ENCODE results near the gene SSR2.

GRCh38 chr1:155960081-155960745, 60.5 kb downstream of the SSR2 start:
- no peak for TF ChIP-seq EZH2 (IDR thresholded peaks at IDR 0.05; ENCODE audit: low read length)
- TF ChIP-seq CTCF (optimal IDR thresholded peaks at IDR 0.05 in 1 of 3, IDR thresholded peaks at IDR 0.05 in 1 of 3, conservative IDR thresholded peaks at IDR 0.05 in 1 of 3; ENCODE audit: extremely low read depth in 1 of 3, insufficient read depth in 2 of 3, low read length in 3 of 3): no peak
